ENCODE results near the gene NAA10.

- TF ChIP-seq POLR2AphosphoS5 (IDR thresholded peaks at IDR 0.05) (peak; percentile 35 to 50), CTCF (IDR thresholded peaks at IDR 0.05) (no peak), POLR2A (IDR thresholded peaks at IDR 0.05) (peak in 2 of 4 donors; percentile 49 to 75), EP300 (IDR thresholded peaks at IDR 0.05) (no peak)
These were observed 36.2 kb upstream of the NAA10 start for GRCh38 chrX:153971124-153971449.
